Renal cortical epithelial cell (primary cell): ENCODE measurements around the gene PRKG1. TPM values are rescaled to one million over a fixed set of nuclear protein-coding genes. Genes with fewer than 3 reads are reported as not detected.
A peak's percentile ranks its signal among the peaks of the same experiment; 100 is the strongest.

Source experiments
- DNase-seq: peaks from one replicate; pipeline ENCODE4 v3.0.0-alpha.2; 2011; ENCODE audit warnings: low read depth
- total RNA-seq: library from RNA; depleted of rRNA; stranded (reverse); fragments of >200 nt; gene quantifications from 2 replicates; pipeline ENCODE4 v1.2.3, GENCODE V29; 2014

The PRKG1 gene
- total RNA-seq, 1 donor from 2014 or later, result 2.3 TPM

DNA sequence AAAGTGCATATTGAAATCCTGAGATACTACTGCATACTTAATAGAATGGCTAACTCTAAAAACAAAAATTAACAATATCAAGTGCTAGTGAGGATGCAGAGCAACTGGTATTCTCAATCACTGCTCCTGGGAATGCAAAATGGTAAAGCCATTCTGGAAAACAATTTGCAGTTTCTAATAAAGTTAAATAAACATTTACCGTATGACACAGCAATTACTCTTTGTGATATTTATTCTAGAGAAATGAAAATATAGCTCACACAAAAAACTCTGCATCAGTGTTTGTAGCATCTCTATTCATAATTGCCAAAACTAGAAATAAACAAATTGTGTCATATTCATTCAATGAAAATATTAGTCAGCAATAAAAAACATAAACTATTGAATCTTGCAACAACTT is 984.8 kb downstream of the PRKG1 start:
- no peak for DNase-seq

DNA sequence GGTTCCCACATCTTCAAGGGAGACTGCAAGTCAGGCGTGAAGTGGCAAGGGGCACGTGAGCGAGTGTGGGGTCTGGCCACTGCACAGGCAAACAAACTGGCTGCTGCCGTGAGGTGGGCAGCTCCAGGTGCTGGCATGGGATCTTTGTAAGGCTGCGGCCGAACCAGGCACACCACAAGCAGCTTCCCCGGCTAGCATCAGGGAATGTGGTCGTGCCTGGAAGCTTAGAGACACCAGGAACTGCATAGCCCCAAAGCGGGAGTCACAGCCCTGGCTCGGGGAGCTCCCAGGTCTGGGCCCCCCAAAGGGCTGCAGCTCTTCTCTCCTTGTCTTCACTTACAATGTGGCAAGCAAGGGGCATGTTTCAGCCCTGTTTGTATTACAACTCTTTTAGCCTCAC is 988.9 kb downstream of the PRKG1 start:
- DNase-seq, result no peak

DNA sequence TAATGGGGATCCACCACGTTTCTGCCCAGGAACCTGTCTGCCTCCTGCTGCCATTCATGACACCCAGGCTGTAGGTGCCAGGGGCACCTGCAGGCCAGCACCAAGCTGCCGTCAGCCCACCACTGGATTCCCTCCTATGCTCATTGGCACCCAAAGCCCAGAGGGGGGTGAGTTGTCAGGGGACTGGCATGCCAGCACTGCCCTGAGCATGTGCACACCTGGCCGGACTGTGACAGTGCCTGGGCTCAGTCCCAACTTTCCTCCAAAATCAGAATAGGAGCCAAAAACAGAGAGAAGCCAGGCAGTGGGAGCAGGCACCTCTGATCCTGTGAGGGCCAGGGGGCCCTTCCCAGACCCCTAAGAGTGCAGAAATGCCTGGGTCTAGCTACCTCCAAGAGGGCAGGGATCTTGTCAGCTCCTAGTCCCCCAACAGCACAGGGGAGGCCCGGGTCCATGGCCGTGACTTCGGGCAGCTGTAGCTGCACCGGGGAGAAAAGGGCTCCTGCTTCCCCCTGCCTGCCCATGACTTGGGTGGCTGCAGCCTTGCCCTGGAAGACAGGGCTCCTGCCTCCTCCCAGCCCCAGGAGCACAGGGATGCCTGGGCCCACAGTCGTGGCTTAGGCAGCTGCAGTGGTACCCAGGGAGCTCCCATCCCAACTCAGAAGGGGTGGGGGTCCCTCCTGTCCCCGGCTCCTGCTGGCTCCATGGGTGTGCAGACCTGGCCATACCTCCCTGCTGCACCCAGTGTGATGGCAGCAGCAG is 990.0 kb downstream of the PRKG1 start:
- DNase-seq, result no peak

DNA sequence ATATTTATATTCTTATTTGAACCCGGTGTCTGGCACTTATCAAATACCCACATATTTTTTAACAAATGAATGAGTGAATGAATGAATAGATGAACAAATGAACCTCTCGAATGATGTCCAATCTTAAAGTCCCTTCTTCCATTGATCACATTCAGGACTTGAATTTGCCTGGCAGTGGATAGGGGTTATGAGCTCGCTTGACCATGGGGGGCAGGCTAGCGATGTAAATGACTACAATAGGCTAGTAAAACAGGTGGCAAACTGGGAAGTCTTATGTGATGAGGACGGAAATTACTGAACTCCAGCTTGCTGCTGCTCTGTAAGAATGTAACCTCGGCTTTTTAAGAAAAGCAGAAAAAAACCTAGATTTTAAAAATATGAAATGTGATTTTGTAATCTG is 992.1 kb downstream of the PRKG1 start:
- no peak for DNase-seq

DNA sequence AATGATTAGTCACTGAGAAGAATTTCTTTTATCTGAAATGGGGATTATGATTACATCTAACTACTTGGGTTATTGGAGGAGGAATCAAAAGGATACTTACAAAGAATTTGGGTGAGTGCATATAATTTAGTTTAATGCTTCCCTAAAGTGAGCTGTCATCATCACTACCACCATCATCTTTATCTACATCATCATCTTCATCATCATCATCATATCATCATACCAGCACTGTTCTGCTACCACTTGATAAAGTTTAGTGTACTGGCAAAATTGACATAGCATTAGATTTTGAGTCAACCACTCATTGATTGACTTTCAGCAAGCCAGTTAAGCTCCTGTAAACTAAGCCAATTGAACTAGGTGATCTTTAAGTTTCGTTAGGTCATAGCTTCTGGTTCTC is 994.2 kb downstream of the PRKG1 start:
- no peak for DNase-seq

DNA sequence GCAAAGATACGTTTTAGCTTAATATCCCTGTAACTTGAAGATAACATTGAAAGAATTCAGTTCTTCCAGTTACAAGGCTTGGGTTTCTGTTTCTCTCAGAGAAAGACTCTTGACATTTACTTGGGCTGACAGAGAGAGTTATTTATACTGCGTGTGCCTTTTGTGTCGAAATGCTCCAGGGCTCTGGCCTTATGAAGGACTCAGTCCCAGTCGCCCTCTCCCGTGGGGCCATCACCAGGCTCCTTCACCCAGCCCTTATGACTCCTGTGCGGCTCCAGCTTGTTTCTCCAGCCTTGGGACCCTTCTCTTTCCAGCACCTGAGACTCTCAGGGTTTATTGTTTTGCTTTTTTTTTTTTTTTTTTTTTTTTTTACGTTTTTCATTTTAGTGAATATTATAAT is 997.5 kb downstream of the PRKG1 start:
- DNase-seq, result no peak

DNA sequence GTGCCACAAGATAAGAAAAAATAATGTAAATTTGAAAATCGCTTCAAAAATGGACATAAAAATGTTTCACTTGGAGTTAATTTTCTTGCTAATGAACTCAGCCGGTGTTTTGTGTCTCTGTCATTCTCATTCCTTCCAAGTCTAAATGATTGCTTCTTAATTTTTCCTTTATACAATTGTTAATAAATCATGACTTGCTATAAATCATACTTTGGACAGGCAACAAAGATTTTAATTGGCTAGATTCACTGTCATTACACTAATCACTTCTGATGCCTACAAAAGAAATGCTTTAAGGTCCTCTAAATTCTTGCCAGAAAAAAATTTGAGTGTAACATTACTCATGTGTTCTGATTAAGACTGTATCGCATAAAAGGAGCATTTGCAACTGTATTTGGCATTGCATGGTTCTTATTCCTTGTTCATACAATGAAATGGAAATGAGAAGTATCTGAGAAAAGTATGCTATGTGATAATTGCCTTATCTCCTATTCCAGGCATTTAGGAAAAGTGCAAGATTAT is 1000.3 kb downstream of the PRKG1 start:
- DNase-seq, result no peak

DNA sequence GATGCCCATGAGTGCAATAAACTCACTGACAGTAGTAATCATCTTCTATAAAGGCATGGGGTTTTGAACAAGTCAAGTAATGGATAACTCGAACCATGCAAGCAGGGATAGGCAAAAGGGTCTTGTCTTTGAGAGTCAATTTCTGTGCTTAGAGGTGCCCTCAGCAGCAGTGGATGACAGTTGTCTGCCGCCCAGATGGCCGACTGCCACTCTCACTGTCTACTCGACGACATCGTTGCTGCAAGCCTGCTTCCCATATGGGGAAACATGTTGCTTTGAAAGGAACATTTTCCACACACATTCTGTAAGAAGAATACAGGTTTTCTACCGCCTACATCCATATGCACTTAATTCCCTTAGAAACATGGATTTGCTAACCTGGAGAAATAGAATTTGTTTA is 1003.5 kb downstream of the PRKG1 start:
- DNase-seq, result no peak

DNA sequence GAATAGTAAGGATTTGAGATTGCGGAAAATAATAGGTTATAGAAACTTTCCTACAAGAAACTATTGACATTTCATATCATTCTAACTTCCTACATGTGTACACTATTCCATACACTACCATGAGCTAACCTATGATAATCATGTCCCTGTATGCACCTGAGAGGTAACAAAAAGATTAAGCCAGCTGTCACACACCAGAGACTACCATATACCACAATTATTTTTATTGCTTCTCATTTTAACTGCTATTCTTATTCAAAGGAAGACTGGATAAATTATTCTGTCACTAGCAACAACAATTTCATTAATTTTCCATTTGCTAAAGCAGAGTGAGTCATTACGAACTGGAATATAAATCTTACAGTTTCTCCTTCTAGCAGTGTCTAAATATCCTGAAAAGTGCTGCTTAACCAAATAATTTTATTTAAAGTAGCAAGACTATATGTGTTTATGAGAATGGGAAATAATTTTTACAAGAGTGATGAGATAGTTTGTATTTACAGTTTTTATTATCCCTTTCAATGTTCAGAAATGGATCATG is 1004.2 kb downstream of the PRKG1 start:
- DNase-seq, result peak; percentile 16

DNA sequence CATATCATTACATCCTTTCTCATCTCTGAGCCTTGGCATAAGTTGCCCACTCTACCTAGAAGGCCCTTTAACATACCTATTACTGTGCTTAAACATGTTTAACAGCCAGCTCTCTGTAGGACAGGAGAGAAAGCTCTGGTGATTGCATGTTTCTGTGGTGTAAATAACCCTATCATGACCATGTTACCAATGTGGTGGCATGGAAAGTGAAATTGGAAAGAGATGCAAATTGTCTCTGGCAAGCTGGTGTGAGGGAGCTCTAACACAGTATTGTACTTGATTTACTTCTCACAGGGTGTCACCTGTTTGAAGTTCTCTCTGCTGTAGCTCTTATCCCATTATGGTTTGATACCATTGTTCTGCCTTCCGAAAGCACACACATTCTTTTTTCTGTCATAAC is 1008.0 kb downstream of the PRKG1 start:
- DNase-seq, result no peak

DNA sequence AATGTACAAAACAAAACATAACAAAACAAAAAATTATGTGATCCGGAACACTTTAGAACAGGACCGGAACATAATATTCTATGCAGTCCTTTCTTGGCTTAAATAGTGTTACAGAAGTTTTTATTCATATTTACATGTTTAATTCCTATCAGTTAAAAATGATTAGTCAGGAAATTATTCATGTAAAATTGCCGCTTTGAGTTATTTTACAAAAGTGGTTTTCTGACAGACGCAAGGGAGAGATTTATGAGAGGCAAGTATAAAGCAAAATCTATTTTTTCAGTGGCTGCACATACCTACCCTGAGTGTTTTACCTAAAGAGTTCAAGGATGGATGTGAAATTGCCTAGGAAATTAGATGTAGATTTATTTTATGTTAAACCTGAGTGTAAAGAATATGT is 1009.1 kb downstream of the PRKG1 start:
- no peak for DNase-seq

DNA sequence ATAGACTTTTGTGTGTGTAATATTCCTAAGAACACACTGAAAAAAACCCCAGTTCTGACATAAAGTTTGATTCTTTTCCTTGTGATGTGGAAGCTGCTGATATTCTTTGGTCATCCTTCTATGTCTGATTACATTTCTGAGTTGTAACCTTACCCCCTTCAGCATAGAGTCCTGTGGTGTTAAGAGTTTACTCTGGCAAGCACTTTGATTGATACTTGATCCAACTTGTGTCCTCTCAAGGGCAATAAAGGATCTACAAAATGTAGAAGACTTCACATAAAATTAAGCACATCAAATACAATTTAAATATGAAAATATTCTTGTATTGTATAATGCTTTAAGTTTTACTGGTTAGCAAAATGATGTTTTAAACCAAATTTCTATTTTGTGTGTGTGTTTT is 1018.1 kb downstream of the PRKG1 start:
- DNase-seq, result no peak

DNA sequence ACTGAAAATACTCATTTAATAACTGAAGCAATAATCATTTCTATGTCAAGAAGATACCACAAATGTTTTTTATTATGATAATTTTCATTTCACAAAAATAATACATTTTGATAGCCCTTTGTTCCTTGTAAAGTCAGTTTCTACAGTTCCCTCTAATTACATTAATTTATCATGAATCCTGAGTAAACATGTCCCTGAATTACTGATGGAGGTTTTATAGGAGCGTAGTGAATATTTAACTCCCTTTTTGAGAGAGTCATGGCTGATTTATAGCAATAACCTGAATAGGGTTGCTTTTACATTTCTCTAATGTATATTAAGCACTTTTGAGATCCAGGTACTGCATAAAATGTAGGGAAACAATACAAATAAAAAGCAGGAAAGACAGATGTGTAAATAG is 1023.8 kb downstream of the PRKG1 start:
- no peak for DNase-seq

DNA sequence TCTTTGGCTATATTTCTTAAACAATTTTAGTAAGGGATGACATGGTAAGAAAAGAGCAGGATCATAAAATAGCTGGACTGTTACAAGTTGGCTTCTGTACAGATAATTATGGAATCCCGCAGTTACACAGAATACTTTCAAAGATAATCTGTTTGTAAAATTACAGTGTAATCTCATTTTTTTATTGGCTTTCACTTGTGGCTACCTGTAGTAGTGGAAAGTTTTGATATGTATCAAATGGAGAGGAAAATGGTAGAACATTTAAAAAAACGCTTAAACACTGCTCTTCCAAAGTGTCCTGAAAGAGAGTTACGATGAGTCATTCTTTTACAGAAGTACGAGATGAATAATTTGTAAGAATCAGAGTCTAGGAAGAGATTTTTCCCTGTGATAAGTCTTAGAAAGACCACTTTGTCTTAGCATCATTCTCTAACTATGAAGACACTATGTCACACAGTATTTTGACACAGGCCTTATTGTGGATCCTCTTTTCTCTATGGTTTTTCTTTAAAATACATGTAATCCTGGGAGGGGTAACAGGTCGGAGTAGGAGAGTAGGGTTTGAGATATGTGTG is 1024.8 kb downstream of the PRKG1 start:
- no peak for DNase-seq

DNA sequence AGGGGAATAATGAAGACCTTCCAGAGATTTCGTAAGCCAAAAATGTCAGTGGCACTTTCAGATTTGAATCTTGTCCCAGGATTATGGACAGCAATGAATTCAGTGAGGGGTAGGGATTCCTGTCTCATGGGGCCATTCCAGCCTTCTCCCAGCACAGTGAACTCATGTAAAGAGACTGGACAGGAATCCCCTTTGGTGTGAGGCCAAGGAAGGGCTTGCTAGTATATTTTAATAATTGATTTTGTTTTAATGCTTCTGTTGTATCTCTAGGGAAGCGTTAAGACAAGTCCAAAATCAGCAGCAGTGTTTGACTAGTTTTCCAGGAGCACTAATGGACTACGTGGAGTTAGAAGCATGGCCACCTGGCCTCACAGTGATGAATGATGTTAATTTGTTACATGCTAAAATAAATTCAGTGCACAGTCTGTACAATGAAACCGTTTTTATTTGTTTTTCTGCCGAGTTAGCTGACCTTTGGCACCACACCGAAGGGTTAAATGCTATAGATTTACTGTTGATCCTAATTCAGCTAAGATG is 1025.8 kb downstream of the PRKG1 start:
- DNase-seq, result no peak

DNA sequence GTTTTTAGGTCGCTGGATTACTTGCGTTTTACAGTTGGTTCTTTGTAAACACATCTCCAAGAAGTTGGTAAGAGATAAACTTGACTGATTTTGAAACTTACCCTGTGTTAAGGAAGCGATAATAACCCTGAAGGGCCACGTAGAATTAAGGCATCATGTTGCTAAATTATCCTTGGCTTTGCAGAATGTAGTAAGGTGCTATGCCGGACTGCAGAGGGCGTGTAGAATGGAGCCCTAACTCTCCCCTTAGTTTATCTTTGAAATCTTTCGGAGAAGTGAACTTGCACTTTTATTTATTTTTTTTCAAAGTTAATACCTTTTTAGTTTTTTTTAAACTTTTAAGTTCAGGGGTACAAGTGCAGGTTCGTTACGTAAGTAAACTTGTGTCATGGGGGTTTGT is 1031.0 kb downstream of the PRKG1 start:
- DNase-seq, result no peak

DNA sequence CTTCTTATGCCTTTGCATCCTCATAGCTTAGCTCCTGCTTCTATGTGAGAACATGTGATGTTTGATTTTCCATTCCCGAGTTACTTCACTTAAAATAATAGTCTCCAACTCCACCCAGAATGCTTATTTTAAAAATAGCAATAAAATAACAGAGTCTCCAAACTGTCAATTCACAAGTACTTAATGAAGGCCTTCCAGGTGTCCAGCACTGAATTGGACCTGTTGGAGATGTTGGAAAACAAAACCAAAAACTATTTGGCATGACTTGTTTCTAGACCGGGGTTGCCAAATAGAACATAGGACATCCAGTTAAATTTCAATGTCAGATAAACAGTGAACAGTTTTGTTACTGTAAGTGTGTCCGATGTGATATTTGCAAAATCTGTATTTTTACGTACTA is 1031.7 kb downstream of the PRKG1 start:
- no peak for DNase-seq

DNA sequence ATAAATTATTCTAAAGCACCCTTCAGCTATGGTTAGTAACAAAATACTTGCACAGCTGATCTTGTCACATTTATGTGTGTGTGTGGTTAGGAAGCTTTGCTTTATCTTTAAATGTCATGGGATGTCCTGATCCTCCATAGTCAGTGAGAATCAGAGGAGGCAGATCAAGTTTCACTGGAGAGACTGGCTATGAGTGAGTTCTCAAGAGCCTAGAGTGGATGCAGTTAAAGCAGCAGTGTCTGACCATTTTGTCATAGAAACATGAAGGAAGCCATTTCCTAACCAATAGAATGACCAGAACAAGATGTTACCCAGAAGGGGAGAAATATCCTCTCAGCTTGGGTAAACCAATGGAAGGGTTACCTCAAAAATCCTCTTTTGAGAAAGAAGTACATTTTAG is 1032.6 kb downstream of the PRKG1 start:
- DNase-seq, result no peak

DNA sequence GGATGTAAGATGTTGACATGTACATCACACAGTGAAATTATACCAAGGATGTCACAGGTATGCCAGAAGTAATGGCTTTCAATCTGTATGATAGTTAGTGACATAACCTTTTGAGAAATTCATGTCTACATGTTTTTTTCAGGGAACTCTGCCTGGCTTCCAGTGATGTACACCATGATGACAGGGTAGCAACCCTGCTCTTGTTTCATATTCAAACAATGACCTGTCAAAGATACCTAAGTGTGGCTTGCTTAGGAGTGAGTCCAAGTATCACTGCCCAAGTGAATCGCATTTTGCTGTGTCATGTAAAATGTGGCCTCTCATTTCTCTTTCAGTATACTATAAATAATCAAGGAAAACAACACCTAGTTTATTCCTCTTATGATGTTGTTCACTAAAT is 1033.9 kb downstream of the PRKG1 start:
- DNase-seq, result no peak

DNA sequence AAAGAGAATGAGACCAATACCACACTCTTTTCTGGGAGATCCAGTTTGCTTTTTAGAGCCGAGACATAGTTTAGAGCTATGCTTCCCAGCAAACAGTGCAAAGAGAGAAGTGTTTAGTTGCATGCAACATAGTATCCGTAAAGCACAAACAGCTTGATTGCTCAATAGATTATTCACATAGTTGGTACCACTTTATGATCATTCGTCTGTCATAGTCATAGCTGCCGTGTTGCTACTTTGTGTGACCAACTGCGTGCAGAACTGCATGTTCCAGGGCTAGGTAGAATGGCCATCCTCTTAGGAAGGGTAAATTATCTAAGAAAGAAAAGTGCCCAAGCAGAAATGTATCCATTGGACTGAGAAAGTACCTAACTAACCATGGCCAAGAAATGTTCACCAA is 1036.3 kb downstream of the PRKG1 start:
- no peak for DNase-seq

DNA sequence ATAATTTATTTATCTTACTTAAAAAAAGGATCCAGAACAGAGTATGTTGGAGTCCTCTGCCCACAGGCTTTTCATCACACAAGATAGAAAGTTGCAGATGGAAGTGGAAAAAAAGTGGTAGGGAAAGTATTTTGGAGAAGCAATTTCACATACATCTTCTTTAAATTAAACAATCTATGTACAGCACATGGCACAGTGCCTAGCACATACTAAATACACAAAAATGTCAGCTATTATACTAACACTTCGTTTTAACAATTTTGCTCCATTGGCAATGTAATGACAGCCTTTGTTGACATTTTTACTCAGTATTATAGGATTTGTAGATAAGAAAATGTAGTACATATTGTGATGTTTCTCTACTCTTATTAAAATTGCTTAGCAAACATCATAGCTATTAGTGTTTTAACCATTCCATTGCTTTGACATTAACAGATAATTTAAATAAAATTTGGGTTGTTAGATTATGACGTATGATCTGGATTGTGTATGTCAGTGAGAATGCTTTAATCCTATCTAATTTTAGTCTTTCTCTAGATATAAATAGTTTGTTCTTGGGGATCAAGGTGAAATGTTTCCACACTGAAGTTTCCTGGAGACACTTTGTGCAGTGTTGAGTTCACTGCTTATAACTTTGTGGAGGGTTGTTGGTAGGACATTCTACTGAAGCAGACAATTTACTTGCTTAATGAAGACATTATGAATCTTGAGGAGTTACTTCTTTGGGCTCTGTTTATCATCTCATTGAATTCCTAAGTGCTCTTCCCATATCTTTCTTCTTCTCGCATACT is 1037.0 kb downstream of the PRKG1 start:
- DNase-seq, result no peak

DNA sequence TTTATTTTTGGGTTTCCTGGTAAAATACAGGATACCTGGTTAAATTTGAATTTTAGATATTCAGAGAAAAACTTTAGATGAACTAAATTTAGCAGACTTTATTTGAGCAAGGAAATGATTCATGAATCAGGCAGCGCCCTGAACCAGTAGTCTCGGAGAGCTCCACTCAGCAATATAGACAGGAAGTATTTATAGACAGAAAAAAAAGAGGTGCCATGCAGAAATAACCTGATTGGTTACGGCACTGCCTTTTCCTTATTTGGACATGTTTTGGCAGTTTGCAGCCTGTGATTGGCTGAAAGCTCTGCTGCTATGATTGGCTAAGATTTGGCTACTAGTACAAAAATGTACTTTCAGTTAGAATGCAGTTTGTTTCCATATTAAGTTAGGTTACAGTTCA is 1041.5 kb downstream of the PRKG1 start:
- DNase-seq, result no peak
